ENCODE measurements around the gene IFT20.

- TF ChIP-seq GATA2 (IDR thresholded peaks at IDR 0.05; ENCODE audit: low read depth, low read length) (no peak), GATA3 (IDR thresholded peaks at IDR 0.05; ENCODE audit: low read depth, low read length) (no peak)
These were observed 539 bp downstream of the IFT20 start for GRCh38 chr17:28334666-28335200.

All from SH-SY5Y (cell line).